GM23338 (cell line): ENCODE results near the gene ACOXL. TPM values are rescaled to one million over a fixed set of nuclear protein-coding genes. Genes with fewer than 3 reads are reported as not detected.

Experiments
- ATAC-seq: fragments of 200-7000 bp; cut with Tn5 transposase; 3 replicates; pipeline ENCODE4 v1.9.1; 2020
- DNase-seq: peaks from one replicate; pipeline ENCODE4 v3.0.0-alpha.2; 2015; ENCODE audit warnings: low spot score
- H2AFZ ChIP-seq: fragments of 200-600 bp; sonication (generic); 2 replicates; pipeline ENCODE4 v1.8.0; 2016; ENCODE audit warnings: antibody characterized with exemption, mild to moderate bottlenecking, moderate library complexity
- H3F3A ChIP-seq: fragments of 200-600 bp; sonication (generic); replicated peaks from 2 replicates; pipeline ENCODE4 v1.8.0; 2017; ENCODE audit warnings: antibody characterized with exemption, mixed run types, low read depth
- H3K27ac ChIP-seq: fragments of 200-600 bp; sonication (generic); 2 replicates; pipeline ENCODE4 v1.6.1; 2016; ENCODE audit warnings: low read depth
- H3K27me3 ChIP-seq: fragments of 200-600 bp; sonication (generic); 2 replicates; pipeline ENCODE4 v1.8.0; 2016; ENCODE audit warnings: mild to moderate bottlenecking, mixed run types, moderate library complexity; ENCODE audit not compliant: insufficient read depth
- H3K36me3 ChIP-seq: fragments of 200-600 bp; sonication (generic); 2 replicates; pipeline ENCODE4 v1.8.0; 2016; ENCODE audit warnings: mild to moderate bottlenecking; ENCODE audit not compliant: insufficient read depth
- H3K4me1 ChIP-seq: fragments of 200-600 bp; sonication (generic); 2 replicates; pipeline ENCODE4 v1.8.0; 2016; ENCODE audit warnings: mild to moderate bottlenecking, moderate library complexity; ENCODE audit not compliant: insufficient read depth
- H3K4me2 ChIP-seq: fragments of 200-600 bp; sonication (generic); 2 replicates; pipeline ENCODE4 v1.7.1; 2017; ENCODE audit warnings: mixed run types
- H3K4me3 ChIP-seq: fragments of 200-600 bp; sonication (generic); 2 replicates; pipeline ENCODE4 v1.6.1; 2016; ENCODE audit warnings: mixed run types
- H3K79me2 ChIP-seq: fragments of 200-600 bp; sonication (generic); replicated peaks from 2 replicates; pipeline ENCODE4 v1.8.0; 2017; ENCODE audit warnings: mild to moderate bottlenecking; ENCODE audit not compliant: insufficient read depth
- H3K9me2 ChIP-seq: fragments of 200-600 bp; sonication (generic); 2 replicates; pipeline ENCODE4 v1.8.0; 2017; ENCODE audit not compliant: insufficient read depth
- H4K20me1 ChIP-seq: fragments of 200-600 bp; sonication (generic); replicated peaks from 2 replicates; pipeline ENCODE4 v1.8.0; 2017; ENCODE audit warnings: mild to moderate bottlenecking; ENCODE audit not compliant: insufficient read depth
- H3K27ac Mint-ChIP-seq: 2 replicates; pipeline ENCODE4 v1.8.0; 2020; ENCODE audit warnings: inconsistent platforms, mild to moderate bottlenecking, moderate library complexity, mixed read lengths
- H3K27me3 Mint-ChIP-seq: 3 replicates; pipeline ENCODE4 v1.8.0; 2022; ENCODE audit warnings: low read depth, mild to moderate bottlenecking, moderate library complexity, mixed read lengths, inconsistent platforms; ENCODE audit not compliant: insufficient read depth, poor library complexity
- H3K36me3 Mint-ChIP-seq: 3 replicates; pipeline ENCODE4 v1.8.0; 2021; ENCODE audit warnings: low read depth, mild to moderate bottlenecking, inconsistent platforms, moderate library complexity, mixed read lengths
- H3K4me1 Mint-ChIP-seq: 3 replicates; pipeline ENCODE4 v1.8.0; 2020; ENCODE audit warnings: mild to moderate bottlenecking, inconsistent platforms, mixed read lengths
- H3K4me3 Mint-ChIP-seq: 3 replicates; pipeline ENCODE4 v1.8.0; 2021; ENCODE audit warnings: moderate library complexity, mild to moderate bottlenecking, inconsistent platforms, mixed read lengths
- H3K9me3 Mint-ChIP-seq: 3 replicates; pipeline ENCODE4 v1.8.0; 2020; ENCODE audit warnings: moderate library complexity, mild to moderate bottlenecking, inconsistent platforms, mixed read lengths
- CREB1 ChIP-seq: fragments of 250-450 bp; sonication (Bioruptor Pico); IDR thresholded peaks from 2 replicates; pipeline ENCODE4 v1.5.0; 2020; ENCODE audit warnings: low read depth, mild to moderate bottlenecking, moderate library complexity
- EZH2 ChIP-seq: fragments of 200-600 bp; sonication (generic); IDR thresholded peaks from one replicate; pipeline ENCODE4 v1.8.0; 2017; ENCODE audit warnings: antibody characterized with exemption, mild to moderate bottlenecking, low read depth; ENCODE audit not compliant: unreplicated experiment
- EZH2phosphoT487 ChIP-seq: fragments of 200-600 bp; sonication (generic); IDR thresholded peaks from one replicate; pipeline ENCODE4 v1.8.1; 2018; ENCODE audit warnings: antibody characterized with exemption; ENCODE audit not compliant: unreplicated experiment
- JUNB ChIP-seq: IDR thresholded peaks from one replicate; pipeline ENCODE4 v1.6.1; 2016; ENCODE audit warnings: antibody characterized with exemption; ENCODE audit not compliant: unreplicated experiment
- NANOG ChIP-seq: IDR thresholded peaks from 2 replicates; pipeline ENCODE4 v1.6.1; 2016; ENCODE audit warnings: antibody characterized with exemption, borderline replicate concordance
- POLR2AphosphoS5 ChIP-seq: IDR thresholded peaks from 2 replicates; pipeline ENCODE4 v1.6.1; 2016; ENCODE audit warnings: antibody characterized with exemption, low read depth
- STAT1 ChIP-seq: IDR thresholded peaks from one replicate; pipeline ENCODE4 v1.6.1; 2016; ENCODE audit warnings: antibody characterized with exemption; ENCODE audit not compliant: unreplicated experiment
- ZNF114 ChIP-seq: fragments of 250-450 bp; sonication (Bioruptor Pico); IDR thresholded peaks from 2 replicates; pipeline ENCODE4 v1.5.0; 2020; ENCODE audit warnings: mild to moderate bottlenecking, moderate library complexity
- ZNF331 ChIP-seq: fragments of 250-450 bp; sonication (Bioruptor Pico); IDR thresholded peaks from 2 replicates; pipeline ENCODE4 v1.5.0; 2020; ENCODE audit warnings: low read depth, mild to moderate bottlenecking, moderate library complexity
- polyA plus RNA-seq: library from polyadenylated mRNA; unstranded; fragments of >200 nt; fragmentation: Nextera tagmentation; extraction: Ambion mirVana; gene quantifications from 2 replicates; pipeline ENCODE4 v1.2.1, GENCODE V29; 2016
- total RNA-seq: library from RNA; depleted of rRNA; stranded (reverse); fragments of >200 nt; shearing (Covaris generic); gene quantifications from 2 replicates; pipeline ENCODE4 v1.2.3, GENCODE V29; 2014
- TF ChIP-seq, protein P1 (sequence below), 2 experiments: fragments of 200-600 bp in 1 of 2; sonication (generic) in 1 of 2; conservative IDR thresholded peaks; 2 replicates each; pipeline versions ENCODE4 v1.5.1 to v1.6.1; 2016 to 2017; ENCODE audit warnings: antibody characterized with exemption in 2 of 2, low read depth in 2 of 2, mild to moderate bottlenecking in 2 of 2, moderate library complexity in 1 of 2
- TF ChIP-seq, protein P2 (sequence below): IDR thresholded peaks from one replicate; pipeline ENCODE4 v1.6.1; 2018; ENCODE audit warnings: antibody characterized with exemption; ENCODE audit not compliant: unreplicated experiment
- TF ChIP-seq, protein P3 (sequence below): fragments of 250-450 bp; sonication (Bioruptor Pico); IDR thresholded peaks from 2 replicates; pipeline ENCODE4 v1.5.0; 2020; ENCODE audit warnings: mild to moderate bottlenecking, moderate library complexity
- TF ChIP-seq, protein P4 (sequence below): IDR thresholded peaks from 2 replicates; pipeline ENCODE4 v1.6.1; 2016; ENCODE audit warnings: antibody characterized with exemption

ACOXL gene
- total and polyA plus RNA-seq, 2 experiments from 2014 or later, result 9.0 to 14.7 TPM

DNA sequence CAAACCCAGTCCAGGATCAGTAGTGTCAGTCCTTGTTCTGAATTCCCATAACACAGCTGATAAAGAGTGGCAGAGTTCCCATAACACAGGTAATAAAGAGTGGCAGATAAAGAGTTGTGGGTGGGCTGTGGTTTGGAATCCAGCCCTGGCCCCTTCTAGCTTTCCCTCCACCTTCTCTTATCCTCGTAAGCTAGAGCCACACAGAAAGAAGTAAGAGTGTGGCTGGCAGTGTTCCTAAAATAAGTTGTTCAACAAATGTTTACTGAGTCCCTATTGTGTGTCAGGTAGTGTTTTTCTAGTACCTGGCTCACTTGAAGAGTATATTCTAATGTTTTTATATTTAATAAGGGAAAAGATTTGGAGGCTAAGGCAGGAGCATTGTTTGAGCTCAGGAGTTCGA lies 323.4 kb downstream of the ACOXL start:
- no peaks in the 10 kb centered on the region for H3K4me1 Mint-ChIP-seq
- Histone ChIP-seq H3K9me2 (no peaks in the 10 kb centered on the region; the same call in 1 of the 2 replicates), H3K27me3 (no peaks in the 10 kb centered on the region), H3K27ac (no peak overlapping the region), H3K4me3 (no peak overlapping the region), H3K79me2 (no peaks in the 10 kb centered on the region), H3K4me2 (no peak overlapping the region), H3F3A (no peaks in the 10 kb centered on the region), H2AFZ (no peak overlapping the region), H3K36me3 (no peaks in the 10 kb centered on the region), H3K4me1 (no peaks in the 10 kb centered on the region), H4K20me1 (no peaks in the 10 kb centered on the region)
- H3K4me3 Mint-ChIP-seq, result no peak overlapping the region
- TF ChIP-seq STAT1 (no peak), ZNF114 (CRISPR knock-in tag) (no peak), EZH2phosphoT487 (no peak), NANOG (no peak), POLR2AphosphoS5 (no peak), EZH2 (no peak), CREB1 (no peak), JUNB (no peak), ZNF331 (no peak)
- TF ChIP-seq, protein P1, sequence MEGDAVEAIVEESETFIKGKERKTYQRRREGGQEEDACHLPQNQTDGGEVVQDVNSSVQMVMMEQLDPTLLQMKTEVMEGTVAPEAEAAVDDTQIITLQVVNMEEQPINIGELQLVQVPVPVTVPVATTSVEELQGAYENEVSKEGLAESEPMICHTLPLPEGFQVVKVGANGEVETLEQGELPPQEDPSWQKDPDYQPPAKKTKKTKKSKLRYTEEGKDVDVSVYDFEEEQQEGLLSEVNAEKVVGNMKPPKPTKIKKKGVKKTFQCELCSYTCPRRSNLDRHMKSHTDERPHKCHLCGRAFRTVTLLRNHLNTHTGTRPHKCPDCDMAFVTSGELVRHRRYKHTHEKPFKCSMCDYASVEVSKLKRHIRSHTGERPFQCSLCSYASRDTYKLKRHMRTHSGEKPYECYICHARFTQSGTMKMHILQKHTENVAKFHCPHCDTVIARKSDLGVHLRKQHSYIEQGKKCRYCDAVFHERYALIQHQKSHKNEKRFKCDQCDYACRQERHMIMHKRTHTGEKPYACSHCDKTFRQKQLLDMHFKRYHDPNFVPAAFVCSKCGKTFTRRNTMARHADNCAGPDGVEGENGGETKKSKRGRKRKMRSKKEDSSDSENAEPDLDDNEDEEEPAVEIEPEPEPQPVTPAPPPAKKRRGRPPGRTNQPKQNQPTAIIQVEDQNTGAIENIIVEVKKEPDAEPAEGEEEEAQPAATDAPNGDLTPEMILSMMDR (conservative IDR thresholded peaks at IDR 0.05; ENCODE audit: low read depth in 2 of 2), result no peak
- TF ChIP-seq, protein P2, sequence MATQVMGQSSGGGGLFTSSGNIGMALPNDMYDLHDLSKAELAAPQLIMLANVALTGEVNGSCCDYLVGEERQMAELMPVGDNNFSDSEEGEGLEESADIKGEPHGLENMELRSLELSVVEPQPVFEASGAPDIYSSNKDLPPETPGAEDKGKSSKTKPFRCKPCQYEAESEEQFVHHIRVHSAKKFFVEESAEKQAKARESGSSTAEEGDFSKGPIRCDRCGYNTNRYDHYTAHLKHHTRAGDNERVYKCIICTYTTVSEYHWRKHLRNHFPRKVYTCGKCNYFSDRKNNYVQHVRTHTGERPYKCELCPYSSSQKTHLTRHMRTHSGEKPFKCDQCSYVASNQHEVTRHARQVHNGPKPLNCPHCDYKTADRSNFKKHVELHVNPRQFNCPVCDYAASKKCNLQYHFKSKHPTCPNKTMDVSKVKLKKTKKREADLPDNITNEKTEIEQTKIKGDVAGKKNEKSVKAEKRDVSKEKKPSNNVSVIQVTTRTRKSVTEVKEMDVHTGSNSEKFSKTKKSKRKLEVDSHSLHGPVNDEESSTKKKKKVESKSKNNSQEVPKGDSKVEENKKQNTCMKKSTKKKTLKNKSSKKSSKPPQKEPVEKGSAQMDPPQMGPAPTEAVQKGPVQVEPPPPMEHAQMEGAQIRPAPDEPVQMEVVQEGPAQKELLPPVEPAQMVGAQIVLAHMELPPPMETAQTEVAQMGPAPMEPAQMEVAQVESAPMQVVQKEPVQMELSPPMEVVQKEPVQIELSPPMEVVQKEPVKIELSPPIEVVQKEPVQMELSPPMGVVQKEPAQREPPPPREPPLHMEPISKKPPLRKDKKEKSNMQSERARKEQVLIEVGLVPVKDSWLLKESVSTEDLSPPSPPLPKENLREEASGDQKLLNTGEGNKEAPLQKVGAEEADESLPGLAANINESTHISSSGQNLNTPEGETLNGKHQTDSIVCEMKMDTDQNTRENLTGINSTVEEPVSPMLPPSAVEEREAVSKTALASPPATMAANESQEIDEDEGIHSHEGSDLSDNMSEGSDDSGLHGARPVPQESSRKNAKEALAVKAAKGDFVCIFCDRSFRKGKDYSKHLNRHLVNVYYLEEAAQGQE, result no peak
- TF ChIP-seq, protein P3, sequence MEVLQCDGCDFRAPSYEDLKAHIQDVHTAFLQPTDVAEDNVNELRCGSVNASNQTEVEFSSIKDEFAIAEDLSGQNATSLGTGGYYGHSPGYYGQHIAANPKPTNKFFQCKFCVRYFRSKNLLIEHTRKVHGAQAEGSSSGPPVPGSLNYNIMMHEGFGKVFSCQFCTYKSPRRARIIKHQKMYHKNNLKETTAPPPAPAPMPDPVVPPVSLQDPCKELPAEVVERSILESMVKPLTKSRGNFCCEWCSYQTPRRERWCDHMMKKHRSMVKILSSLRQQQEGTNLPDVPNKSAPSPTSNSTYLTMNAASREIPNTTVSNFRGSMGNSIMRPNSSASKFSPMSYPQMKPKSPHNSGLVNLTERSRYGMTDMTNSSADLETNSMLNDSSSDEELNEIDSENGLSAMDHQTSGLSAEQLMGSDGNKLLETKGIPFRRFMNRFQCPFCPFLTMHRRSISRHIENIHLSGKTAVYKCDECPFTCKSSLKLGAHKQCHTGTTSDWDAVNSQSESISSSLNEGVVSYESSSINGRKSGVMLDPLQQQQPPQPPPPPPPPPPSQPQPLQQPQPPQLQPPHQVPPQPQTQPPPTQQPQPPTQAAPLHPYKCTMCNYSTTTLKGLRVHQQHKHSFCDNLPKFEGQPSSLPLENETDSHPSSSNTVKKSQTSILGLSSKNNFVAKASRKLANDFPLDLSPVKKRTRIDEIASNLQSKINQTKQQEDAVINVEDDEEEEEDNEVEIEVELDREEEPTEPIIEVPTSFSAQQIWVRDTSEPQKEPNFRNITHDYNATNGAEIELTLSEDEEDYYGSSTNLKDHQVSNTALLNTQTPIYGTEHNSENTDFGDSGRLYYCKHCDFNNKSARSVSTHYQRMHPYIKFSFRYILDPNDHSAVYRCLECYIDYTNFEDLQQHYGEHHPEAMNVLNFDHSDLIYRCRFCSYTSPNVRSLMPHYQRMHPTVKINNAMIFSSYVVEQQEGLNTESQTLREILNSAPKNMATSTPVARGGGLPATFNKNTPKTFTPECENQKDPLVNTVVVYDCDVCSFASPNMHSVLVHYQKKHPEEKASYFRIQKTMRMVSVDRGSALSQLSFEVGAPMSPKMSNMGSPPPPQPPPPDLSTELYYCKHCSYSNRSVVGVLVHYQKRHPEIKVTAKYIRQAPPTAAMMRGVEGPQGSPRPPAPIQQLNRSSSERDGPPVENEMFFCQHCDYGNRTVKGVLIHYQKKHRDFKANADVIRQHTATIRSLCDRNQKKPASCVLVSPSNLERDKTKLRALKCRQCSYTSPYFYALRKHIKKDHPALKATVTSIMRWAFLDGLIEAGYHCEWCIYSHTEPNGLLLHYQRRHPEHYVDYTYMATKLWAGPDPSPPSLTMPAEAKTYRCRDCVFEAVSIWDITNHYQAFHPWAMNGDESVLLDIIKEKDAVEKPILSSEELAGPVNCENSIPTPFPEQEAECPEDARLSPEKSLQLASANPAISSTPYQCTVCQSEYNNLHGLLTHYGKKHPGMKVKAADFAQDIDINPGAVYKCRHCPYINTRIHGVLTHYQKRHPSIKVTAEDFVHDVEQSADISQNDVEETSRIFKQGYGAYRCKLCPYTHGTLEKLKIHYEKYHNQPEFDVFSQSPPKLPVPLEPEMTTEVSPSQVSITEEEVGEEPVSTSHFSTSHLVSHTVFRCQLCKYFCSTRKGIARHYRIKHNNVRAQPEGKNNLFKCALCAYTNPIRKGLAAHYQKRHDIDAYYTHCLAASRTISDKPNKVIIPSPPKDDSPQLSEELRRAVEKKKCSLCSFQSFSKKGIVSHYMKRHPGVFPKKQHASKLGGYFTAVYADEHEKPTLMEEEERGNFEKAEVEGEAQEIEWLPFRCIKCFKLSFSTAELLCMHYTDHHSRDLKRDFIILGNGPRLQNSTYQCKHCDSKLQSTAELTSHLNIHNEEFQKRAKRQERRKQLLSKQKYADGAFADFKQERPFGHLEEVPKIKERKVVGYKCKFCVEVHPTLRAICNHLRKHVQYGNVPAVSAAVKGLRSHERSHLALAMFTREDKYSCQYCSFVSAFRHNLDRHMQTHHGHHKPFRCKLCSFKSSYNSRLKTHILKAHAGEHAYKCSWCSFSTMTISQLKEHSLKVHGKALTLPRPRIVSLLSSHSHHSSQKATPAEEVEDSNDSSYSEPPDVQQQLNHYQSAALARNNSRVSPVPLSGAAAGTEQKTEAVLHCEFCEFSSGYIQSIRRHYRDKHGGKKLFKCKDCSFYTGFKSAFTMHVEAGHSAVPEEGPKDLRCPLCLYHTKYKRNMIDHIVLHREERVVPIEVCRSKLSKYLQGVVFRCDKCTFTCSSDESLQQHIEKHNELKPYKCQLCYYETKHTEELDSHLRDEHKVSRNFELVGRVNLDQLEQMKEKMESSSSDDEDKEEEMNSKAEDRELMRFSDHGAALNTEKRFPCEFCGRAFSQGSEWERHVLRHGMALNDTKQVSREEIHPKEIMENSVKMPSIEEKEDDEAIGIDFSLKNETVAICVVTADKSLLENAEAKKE (CRISPR knock-in tag), result no peak
- TF ChIP-seq, protein P4, sequence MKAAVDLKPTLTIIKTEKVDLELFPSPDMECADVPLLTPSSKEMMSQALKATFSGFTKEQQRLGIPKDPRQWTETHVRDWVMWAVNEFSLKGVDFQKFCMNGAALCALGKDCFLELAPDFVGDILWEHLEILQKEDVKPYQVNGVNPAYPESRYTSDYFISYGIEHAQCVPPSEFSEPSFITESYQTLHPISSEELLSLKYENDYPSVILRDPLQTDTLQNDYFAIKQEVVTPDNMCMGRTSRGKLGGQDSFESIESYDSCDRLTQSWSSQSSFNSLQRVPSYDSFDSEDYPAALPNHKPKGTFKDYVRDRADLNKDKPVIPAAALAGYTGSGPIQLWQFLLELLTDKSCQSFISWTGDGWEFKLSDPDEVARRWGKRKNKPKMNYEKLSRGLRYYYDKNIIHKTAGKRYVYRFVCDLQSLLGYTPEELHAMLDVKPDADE, result no peak
- no peaks in the 10 kb centered on the region for H3K9me3 Mint-ChIP-seq
- no peaks in the 10 kb centered on the region for H3K27me3 Mint-ChIP-seq
- ATAC-seq, result no peak
- no peaks in the 10 kb centered on the region for H3K36me3 Mint-ChIP-seq
- no peak for DNase-seq
- no peak overlapping the region for H3K27ac Mint-ChIP-seq
